ENCODE data around the gene MFAP5. TPM values are rescaled to one million over a fixed set of nuclear protein-coding genes. Genes with fewer than 3 reads are reported as not detected.
A peak's percentile ranks its signal among the peaks of the same experiment; 100 is the strongest.

The MFAP5 gene
- total RNA-seq, 1 experiment from 2014 or later, result 18.9 TPM

DNA sequence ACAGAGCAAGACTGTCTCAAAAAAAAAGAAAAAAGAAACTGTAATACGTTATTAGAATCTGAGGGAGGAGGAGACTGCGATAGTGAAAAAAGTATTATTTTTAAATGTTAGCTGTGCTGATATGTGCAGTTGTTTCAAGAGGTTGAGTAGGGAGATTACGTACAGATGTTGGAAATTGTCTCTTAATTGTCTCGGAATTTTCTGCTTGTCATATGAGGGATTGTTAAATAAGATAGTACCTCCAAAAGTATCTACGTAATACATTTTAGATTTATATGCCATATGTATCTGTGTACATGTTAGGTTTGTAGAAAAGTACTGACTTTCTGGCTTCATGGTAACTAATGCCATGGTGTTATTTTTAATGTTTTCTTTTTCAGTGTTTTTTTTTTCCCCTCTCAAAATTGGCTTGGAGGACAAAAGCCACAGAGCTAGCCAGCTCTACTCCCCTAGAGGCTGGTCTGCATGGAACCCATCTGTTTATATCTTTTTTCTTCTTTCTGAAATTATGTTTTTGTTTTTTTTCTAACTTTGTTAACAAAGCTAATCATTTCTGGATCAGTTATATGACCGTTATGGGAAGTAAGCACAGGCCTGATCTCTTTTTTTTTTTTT lies 38.5 kb upstream of the MFAP5 start:
- H3K27me3 ChIP-seq (ENCODE audit: insufficient read depth, low read depth), result no peaks in the 10 kb centered on the region
- BruUV-seq (replicated peaks), result no TSS peak
- H3K36me3 ChIP-seq (ENCODE audit: low read depth), result no peaks in the 10 kb centered on the region; the same call in 1 of the 2 replicates
- no peak overlapping the region for H3K27ac ChIP-seq
- POLR2A ChIA-PET (ENCODE audit: unreplicated experiment), result interaction anchor here (0.5 kb wide), 1 partner anchor 330 kb away, joined by 3 read pairs; no protein-coding TSS in a partner anchor
- H3K79me2 ChIP-seq (ENCODE audit: low read depth), result peaks cover 56% of the 10 kb centered on the region
- no peaks in the 10 kb centered on the region for H3K9me3 ChIP-seq (ENCODE audit: insufficient read depth, low read depth)
- H3K4me3 ChIP-seq, result no peak overlapping the region
- intact Hi-C loops (cut with micrococcal nuclease; ENCODE audit: unreplicated experiment), result no loop called here
- no peak for DNase-seq
- no peaks in the 10 kb centered on the region for H3K9me2 ChIP-seq (ENCODE audit: insufficient read depth)
- H3K4me2 ChIP-seq, result no peak overlapping the region
- CTCF ChIA-PET, result interaction anchor here (0.6 to 0.7 kb wide), 3 partner anchors 11 to 1504 kb away, joined by 3 to 8 read pairs (median 4); no protein-coding TSS in a partner anchor
- H3F3A ChIP-seq (ENCODE audit: insufficient read depth, low read depth), result peaks cover 13% of the 10 kb centered on the region; the same call in 1 of the 2 replicates
- H2AFZ ChIP-seq, result no peak overlapping the region
- no peak for TF ChIP-seq EZH2 (IDR thresholded peaks at IDR 0.05; ENCODE audit: low read depth)
- TF ChIP-seq, protein P1, sequence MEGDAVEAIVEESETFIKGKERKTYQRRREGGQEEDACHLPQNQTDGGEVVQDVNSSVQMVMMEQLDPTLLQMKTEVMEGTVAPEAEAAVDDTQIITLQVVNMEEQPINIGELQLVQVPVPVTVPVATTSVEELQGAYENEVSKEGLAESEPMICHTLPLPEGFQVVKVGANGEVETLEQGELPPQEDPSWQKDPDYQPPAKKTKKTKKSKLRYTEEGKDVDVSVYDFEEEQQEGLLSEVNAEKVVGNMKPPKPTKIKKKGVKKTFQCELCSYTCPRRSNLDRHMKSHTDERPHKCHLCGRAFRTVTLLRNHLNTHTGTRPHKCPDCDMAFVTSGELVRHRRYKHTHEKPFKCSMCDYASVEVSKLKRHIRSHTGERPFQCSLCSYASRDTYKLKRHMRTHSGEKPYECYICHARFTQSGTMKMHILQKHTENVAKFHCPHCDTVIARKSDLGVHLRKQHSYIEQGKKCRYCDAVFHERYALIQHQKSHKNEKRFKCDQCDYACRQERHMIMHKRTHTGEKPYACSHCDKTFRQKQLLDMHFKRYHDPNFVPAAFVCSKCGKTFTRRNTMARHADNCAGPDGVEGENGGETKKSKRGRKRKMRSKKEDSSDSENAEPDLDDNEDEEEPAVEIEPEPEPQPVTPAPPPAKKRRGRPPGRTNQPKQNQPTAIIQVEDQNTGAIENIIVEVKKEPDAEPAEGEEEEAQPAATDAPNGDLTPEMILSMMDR (conservative IDR thresholded peaks at IDR 0.05), result no peak
- peaks cover 29% of the 10 kb centered on the region for H4K20me1 ChIP-seq (ENCODE audit: insufficient read depth)
- H3K4me1 ChIP-seq (replicated peaks; ENCODE audit: insufficient read depth), result peaks cover 16% of the 10 kb centered on the region

DNA sequence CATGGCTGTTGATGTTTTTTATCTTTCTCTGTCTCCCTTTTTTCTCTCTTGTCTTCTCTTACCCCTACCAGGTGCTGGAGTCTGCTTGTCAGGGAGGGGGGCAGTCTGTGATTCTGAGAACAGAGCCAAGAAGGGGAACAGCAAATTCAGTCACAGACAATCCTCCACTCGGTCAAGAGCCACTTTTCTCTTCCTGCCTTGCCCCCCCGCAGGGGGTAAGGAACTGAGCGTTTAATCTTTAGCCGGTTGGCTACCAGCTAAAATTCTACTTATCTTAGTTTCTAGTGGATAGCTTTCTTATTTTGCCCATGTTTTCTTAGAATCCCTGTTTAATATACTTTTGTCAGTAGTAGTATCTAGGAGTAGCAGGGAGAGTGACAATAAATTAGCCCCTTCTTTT lies 37.1 kb upstream of the MFAP5 start:
- Histone ChIP-seq H3K27ac (no peak overlapping the region), H3F3A (ENCODE audit: insufficient read depth, low read depth) (peaks cover 14% of the 10 kb centered on the region; the same call in 1 of the 2 replicates), H3K79me2 (ENCODE audit: low read depth) (peaks cover 51% of the 10 kb centered on the region), H3K4me3 (peak overlapping the region; percentile 92; the same call in 1 of the 2 replicates), H4K20me1 (ENCODE audit: insufficient read depth) (peaks cover 23% of the 10 kb centered on the region), H2AFZ (no peak overlapping the region), H3K4me1 (replicated peaks; ENCODE audit: insufficient read depth) (peaks cover 16% of the 10 kb centered on the region), H3K9me2 (ENCODE audit: insufficient read depth) (no peaks in the 10 kb centered on the region), H3K9me3 (ENCODE audit: insufficient read depth, low read depth) (no peaks in the 10 kb centered on the region), H3K36me3 (ENCODE audit: low read depth) (no peaks in the 10 kb centered on the region; the same call in 1 of the 2 replicates), H3K4me2 (peak overlapping the region; percentile 77), H3K27me3 (ENCODE audit: insufficient read depth, low read depth) (no peaks in the 10 kb centered on the region)
- intact Hi-C loops (cut with micrococcal nuclease; ENCODE audit: unreplicated experiment), result loop anchor here (5.0 kb wide), 1 partner anchor 248 kb away; the partner anchor contains the start of gene M6PR
- BruUV-seq (replicated peaks), result TSS peak; percentile 37
- CTCF ChIA-PET, result interaction anchor here (0.6 kb wide), 1 partner anchor 41 kb away, joined by 7 read pairs; no protein-coding TSS in a partner anchor
- TF ChIP-seq EZH2 (IDR thresholded peaks at IDR 0.05; ENCODE audit: low read depth), result no peak
- TF ChIP-seq, protein P1 (conservative IDR thresholded peaks at IDR 0.05), result no peak
- no peak for DNase-seq
- POLR2A ChIA-PET (ENCODE audit: unreplicated experiment), result interaction anchor here (0.6 kb wide), 1 partner anchor 214 kb away, joined by 3 read pairs; no protein-coding TSS in a partner anchor

DNA sequence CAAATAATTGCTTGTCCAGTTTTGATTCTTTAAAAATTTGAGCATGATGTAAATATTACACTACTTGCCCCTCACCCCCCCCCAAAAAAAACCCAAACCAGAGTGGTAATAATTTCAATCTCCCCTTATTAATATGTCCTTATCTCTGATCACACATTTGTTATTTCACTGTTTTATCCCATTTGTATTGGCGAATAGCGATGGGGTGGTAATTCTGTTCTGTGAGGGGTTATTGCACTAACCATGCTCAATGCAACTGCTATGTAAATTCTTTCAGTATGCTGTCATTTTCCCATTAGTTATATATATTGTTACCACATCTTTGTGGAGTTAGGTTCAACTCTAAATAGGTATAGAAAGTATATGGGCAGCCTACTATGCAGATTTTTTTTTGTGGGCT lies 36.3 kb upstream of the MFAP5 start:
- Histone ChIP-seq H3K4me1 (replicated peaks; ENCODE audit: insufficient read depth) (peaks cover 16% of the 10 kb centered on the region), H3F3A (ENCODE audit: insufficient read depth, low read depth) (peaks cover 14% of the 10 kb centered on the region; the same call in 1 of the 2 replicates), H3K27me3 (ENCODE audit: insufficient read depth, low read depth) (no peaks in the 10 kb centered on the region), H3K79me2 (ENCODE audit: low read depth) (peaks cover 51% of the 10 kb centered on the region), H3K9me3 (ENCODE audit: insufficient read depth, low read depth) (no peaks in the 10 kb centered on the region), H3K36me3 (ENCODE audit: low read depth) (no peaks in the 10 kb centered on the region; the same call in 1 of the 2 replicates), H3K9me2 (ENCODE audit: insufficient read depth) (no peaks in the 10 kb centered on the region), H3K4me3 (peak overlapping the region; percentile 92), H4K20me1 (ENCODE audit: insufficient read depth) (peaks cover 23% of the 10 kb centered on the region), H3K4me2 (peak overlapping the region; percentile 77), H2AFZ (peak overlapping the region; percentile 90), H3K27ac (no peak overlapping the region)
- DNase-seq, result peak in 1 of 2 experiments; percentile 53
- CTCF ChIA-PET, result no interaction called here
- POLR2A ChIA-PET (ENCODE audit: unreplicated experiment), result no interaction called here
- TF ChIP-seq, protein P1 (conservative IDR thresholded peaks at IDR 0.05), result no peak
- TF ChIP-seq EZH2 (IDR thresholded peaks at IDR 0.05; ENCODE audit: low read depth), result no peak
- intact Hi-C loops (cut with micrococcal nuclease; ENCODE audit: unreplicated experiment), result loop anchor here (5.0 kb wide), 1 partner anchor 248 kb away; the partner anchor contains the start of gene M6PR
- BruUV-seq (replicated peaks), result no TSS peak

Data from PC-9 (cell line).